Left ventricle myocardium inferior (tissue), 1 donor: ENCODE results near the gene CRISPLD2. TPM values are rescaled to one million over a fixed set of nuclear protein-coding genes. Genes with fewer than 3 reads are reported as not detected.

ENCODE experiments used
- DNase-seq: peaks from one replicate; pipeline ENCODE4 v3.0.0-alpha.2; 2020
- H3K27ac ChIP-seq: fragments of 200-600 bp; replicated peaks from 2 replicates; pipeline ENCODE4 v1.8.0; 2021
- H3K27me3 ChIP-seq: fragments of 200-600 bp; 2 replicates; pipeline ENCODE4 v1.8.0; 2021; ENCODE audit warnings: low read depth
- H3K36me3 ChIP-seq: fragments of 200-600 bp; 2 replicates; pipeline ENCODE4 v1.8.0; 2021
- H3K4me1 ChIP-seq: fragments of 200-600 bp; 2 replicates; pipeline ENCODE4 v1.8.0; 2021
- H3K4me3 ChIP-seq: fragments of 200-600 bp; 2 replicates; pipeline ENCODE4 v1.8.0; 2021; ENCODE audit warnings: mild to moderate bottlenecking, moderate library complexity
- H3K9me3 ChIP-seq: fragments of 200-600 bp; replicated peaks from 2 replicates; pipeline ENCODE4 v1.8.0; 2021
- CTCF ChIP-seq: fragments of 200-600 bp; IDR thresholded peaks from 2 replicates; pipeline ENCODE4 v1.8.0; 2021; ENCODE audit warnings: antibody characterized with exemption, mild to moderate bottlenecking, borderline replicate concordance
- intact Hi-C: fragments of 100-400 bp; cut with micrococcal nuclease; formaldehyde crosslinking; loops from one replicate; pipeline ENCODE4 v1.11.0; 2022
- total RNA-seq: library from RNA; stranded (reverse); fragmentation: NEBNext Ultra II Directional; extraction: Animal tissue kit (Norgen Biotek cat#: 25700); gene quantifications from one replicate; pipeline ENCODE4 v1.2.1, GENCODE V29; 2021
- donor health status: DM: no; HTN: yes; CAD: no; lungs with severe emphysema.

The CRISPLD2 gene
- total RNA-seq, 1 donor from 2014 or later, result 12.8 TPM

DNA sequence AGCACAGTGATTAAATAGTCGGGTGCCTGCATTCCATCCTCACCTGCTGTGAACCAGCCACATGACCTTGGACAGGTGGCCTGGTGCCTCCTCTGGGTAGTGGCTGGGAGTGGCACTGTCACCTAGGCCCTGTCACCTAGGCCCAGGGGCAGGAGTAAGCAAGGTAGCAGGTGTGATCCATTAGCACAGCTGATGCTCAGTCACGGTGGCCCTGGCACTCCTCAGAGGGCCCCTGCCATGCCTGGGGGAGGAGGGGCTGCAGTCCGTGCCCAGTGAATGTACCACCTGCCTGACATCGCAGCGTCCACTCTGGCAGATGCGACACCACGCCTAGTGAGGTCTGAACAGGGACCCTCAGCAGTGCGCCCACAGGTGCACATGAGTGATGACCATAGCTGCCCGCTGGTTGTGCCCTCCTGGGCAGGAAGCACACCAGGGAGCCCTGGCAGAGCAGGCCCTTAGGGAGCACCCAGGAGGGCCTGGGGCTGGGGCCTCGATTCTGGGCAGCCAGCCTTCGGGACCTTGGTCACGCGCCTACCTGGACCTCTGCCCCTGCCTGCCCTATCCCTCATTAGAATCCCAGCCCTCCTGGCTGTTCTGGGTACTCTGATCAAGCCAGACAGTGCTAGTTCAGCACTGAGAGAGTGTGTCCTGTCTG, 33.1 kb upstream of the CRISPLD2 start:
- H3K27me3 ChIP-seq, result no peaks in the 10 kb centered on the region
- H3K27ac ChIP-seq, result no peak overlapping the region
- intact Hi-C loops, result no loop called here
- no peak for DNase-seq
- H3K4me3 ChIP-seq, result no peak overlapping the region
- no peaks in the 10 kb centered on the region for H3K9me3 ChIP-seq
- no peaks in the 10 kb centered on the region for H3K36me3 ChIP-seq
- peaks cover 23% of the 10 kb centered on the region for H3K4me1 ChIP-seq
- TF ChIP-seq CTCF, result no peak

DNA sequence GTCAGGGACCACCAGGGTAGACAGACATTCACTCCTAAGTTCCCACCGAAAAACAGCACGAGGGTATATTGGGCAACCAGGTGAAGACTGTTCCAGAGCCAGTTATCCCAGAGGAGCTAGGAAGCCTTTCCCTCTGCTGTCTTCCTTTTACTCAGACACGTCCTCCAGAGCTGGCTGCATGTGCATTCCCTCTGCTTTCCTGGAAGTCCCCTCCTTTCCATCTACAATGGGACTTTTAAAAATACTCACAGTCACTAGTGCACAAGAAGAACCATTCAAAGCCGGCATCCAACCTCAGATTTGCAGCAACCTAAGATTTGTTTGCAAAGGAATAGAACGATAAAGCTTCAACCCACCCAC, 32.5 kb upstream of the CRISPLD2 start:
- Histone ChIP-seq H3K4me1 (peaks cover 23% of the 10 kb centered on the region), H3K4me3 (no peak overlapping the region), H3K27me3 (no peaks in the 10 kb centered on the region), H3K36me3 (no peaks in the 10 kb centered on the region), H3K27ac (no peak overlapping the region), H3K9me3 (no peaks in the 10 kb centered on the region)
- intact Hi-C loops, result no loop called here
- DNase-seq, result no peak
- TF ChIP-seq CTCF, result no peak

DNA sequence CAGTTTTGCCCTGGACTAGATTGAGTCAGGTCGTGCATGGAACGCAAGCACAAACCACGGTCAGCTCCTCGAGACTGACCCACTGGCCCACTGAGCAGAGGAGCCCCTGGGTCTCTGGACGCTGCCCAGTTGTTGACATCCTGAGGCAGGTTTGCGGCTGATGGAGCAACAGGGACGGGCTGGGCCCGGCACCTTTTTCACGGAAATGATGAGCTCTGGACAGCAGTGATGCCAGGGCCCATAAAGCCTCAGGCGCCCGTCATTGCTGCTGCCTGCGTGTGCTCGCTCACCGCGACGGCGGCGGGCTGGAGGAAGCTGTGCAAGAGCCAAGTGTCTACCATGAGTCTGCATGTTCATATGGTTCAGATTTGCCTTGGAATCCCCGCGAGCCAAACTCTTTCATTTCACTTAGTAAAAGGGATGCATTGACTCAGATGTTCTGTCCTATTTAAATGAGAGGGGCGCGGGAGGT, 30.8 kb upstream of the CRISPLD2 start:
- DNase-seq, result no peak
- Histone ChIP-seq H3K4me1 (peaks cover 23% of the 10 kb centered on the region), H3K9me3 (no peaks in the 10 kb centered on the region), H3K27me3 (no peaks in the 10 kb centered on the region), H3K27ac (no peak overlapping the region), H3K36me3 (no peaks in the 10 kb centered on the region), H3K4me3 (no peak overlapping the region)
- intact Hi-C loops, result no loop called here
- no peak for TF ChIP-seq CTCF

DNA sequence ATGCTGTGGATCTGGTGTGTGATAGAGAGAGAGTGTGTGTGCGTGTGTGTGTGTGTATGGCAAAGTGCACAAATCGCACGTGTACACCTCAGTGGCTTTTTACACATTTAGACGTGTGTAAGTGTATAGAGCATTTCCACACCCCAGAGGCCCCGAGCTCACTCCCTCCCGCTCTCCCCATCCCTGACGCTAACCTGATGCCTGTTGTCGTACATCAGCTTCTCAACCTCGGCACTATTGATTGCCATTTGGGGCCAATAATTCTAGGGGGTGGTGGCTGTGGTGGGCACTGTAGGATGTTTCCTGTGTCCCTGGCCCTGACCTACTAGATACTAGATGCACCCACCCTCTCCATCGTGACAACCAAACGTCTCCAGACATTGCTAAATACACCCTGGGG, 30.4 kb upstream of the CRISPLD2 start:
- H3K9me3 ChIP-seq, result no peaks in the 10 kb centered on the region
- no peak for DNase-seq
- H3K4me1 ChIP-seq, result peaks cover 23% of the 10 kb centered on the region
- no peak overlapping the region for H3K4me3 ChIP-seq
- intact Hi-C loops, result no loop called here
- H3K27me3 ChIP-seq, result no peaks in the 10 kb centered on the region
- no peak overlapping the region for H3K27ac ChIP-seq
- no peaks in the 10 kb centered on the region for H3K36me3 ChIP-seq
- no peak for TF ChIP-seq CTCF

DNA sequence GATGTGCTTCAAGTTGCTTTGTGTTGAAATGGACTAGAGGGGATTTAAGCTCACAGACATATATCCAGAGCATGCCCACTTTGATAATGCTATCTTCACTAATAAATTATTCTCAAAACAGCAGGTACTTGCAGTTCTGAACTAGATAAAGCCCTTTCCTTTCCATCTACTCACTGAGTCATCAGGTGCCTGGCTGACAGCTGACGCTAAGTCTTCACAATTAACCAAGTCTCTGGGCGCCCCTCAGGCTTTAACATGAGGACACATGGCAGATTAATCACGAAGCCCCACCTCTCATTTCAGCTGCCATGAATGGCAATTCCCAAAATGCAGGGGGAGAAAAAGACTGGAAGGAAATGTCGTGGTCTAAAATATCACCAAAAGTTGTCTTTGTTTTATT, 29.5 kb upstream of the CRISPLD2 start:
- Histone ChIP-seq H3K4me1 (peaks cover 29% of the 10 kb centered on the region), H3K27ac (no peak overlapping the region), H3K36me3 (no peaks in the 10 kb centered on the region), H3K27me3 (no peaks in the 10 kb centered on the region), H3K4me3 (no peak overlapping the region), H3K9me3 (no peaks in the 10 kb centered on the region)
- TF ChIP-seq CTCF, result no peak
- intact Hi-C loops, result no loop called here
- no peak for DNase-seq
